K562 (cell line): ENCODE data around the gene CYBB. TPM values are rescaled to one million over a fixed set of nuclear protein-coding genes. Genes with fewer than 3 reads are reported as not detected.

ENCODE experiments used
- ATAC-seq: fragments of 200-7000 bp; cut with Tn5 transposase; 3 replicates; pipeline ENCODE4 v1.9.1; 2020; ENCODE audit warnings: moderate library complexity
- BruUV-seq: library from RNA; stranded (reverse); fragments of 400-500 nt; replicated peaks from 2 replicates; lab custom pipeline; 2021; lab: Mats Ljungman, UMichigan
- CTCF ChIA-PET: fragments of 300-600 bp; formaldehyde crosslinking; extraction: SDS; loops from one replicate; lab custom pipeline; 2021; ENCODE audit warnings: low intra/inter-chr PET ratio; lab: Yijun Ruan, JAX
- POLR2A ChIA-PET: fragments of 300-600, 350-650 bp; sonication (Branson Sonifier 250); formaldehyde crosslinking; extraction: SDS; loops from one replicate; lab custom pipeline; 2021; ENCODE audit warnings: antibody characterized with exemption, inconsistent platforms; lab: Yijun Ruan, JAX
- DNase-seq, 4 experiments: peaks; one replicate each; pipeline versions ENCODE4 v3.0.0 to v3.0.0-alpha.2; 2011 to 2018; ENCODE audit warnings: low spot score in 3 of 4, mixed read lengths in 3 of 4; ENCODE audit errors: extremely low read depth in 1 of 4
- FAIRE-seq: peaks from 2 replicates; lab custom pipeline; 2011; peaks lifted over from hg19 to GRCh38; lab: Jason Lieb, UNC
- H2AFZ ChIP-seq: 2 replicates; pipeline ENCODE4 v1.6.0; 2011; ENCODE audit warnings: low read depth, low read length, control low read depth, inconsistent platforms
- H3K27ac ChIP-seq: fragments of 200-600 bp; 3 replicates; pipeline ENCODE4 v1.8.0; 2011; ENCODE audit warnings: low read depth, mild to moderate bottlenecking, control low read depth, inconsistent platforms, low read length, moderate library complexity, mixed read lengths; ENCODE audit errors: extremely low read depth
- H3K27me3 ChIP-seq, 2 experiments: fragments of 300-600 bp in 1 of 2; 2 replicates in 1 of 2; 3 replicates in 1 of 2; pipeline versions ENCODE4 v1.6.0 to v1.8.0; 2011; ENCODE audit warnings: inconsistent platforms in 2 of 2, low read length in 2 of 2, mild to moderate bottlenecking in 1 of 2, mixed read lengths in 1 of 2, moderate library complexity in 1 of 2; ENCODE audit not compliant: control insufficient read depth in 2 of 2, insufficient read depth in 2 of 2
- H3K36me3 ChIP-seq: fragments of 300-600 bp; 3 replicates; pipeline ENCODE4 v1.8.0; 2011; ENCODE audit warnings: mild to moderate bottlenecking, low read length, inconsistent platforms; ENCODE audit not compliant: control insufficient read depth, insufficient read depth
- H3K4me1 ChIP-seq, 2 experiments: fragments of 200-600 bp in 1 of 2; replicated peaks in 1 of 2; 2 replicates in 1 of 2; 3 replicates in 1 of 2; pipeline versions ENCODE4 v1.5.1 to v1.8.0; 2011; ENCODE audit warnings: inconsistent platforms in 2 of 2, low read length in 2 of 2, mild to moderate bottlenecking in 1 of 2, mixed read lengths in 1 of 2, moderate library complexity in 1 of 2; ENCODE audit not compliant: control insufficient read depth in 2 of 2, insufficient read depth in 2 of 2
- H3K4me2 ChIP-seq: 2 replicates; pipeline ENCODE4 v1.6.1; 2011; ENCODE audit warnings: low read length, control low read depth, inconsistent platforms, mixed read lengths; ENCODE audit not compliant: insufficient read depth
- H3K4me3 ChIP-seq: fragments of 200-600 bp; sonication (generic), shearing (Covaris generic); 2 replicates; pipeline ENCODE4 v1.5.1; 2016; ENCODE audit warnings: control low read depth, inconsistent platforms
- H3K79me2 ChIP-seq: fragments of 200-600 bp; 3 replicates; pipeline ENCODE4 v1.8.0; 2011; ENCODE audit warnings: low read length, inconsistent platforms; ENCODE audit not compliant: control insufficient read depth, insufficient read depth
- H3K9ac ChIP-seq, 2 experiments: 2 replicates each; pipeline versions ENCODE4 v1.6.0 to v1.6.1; 2011; ENCODE audit warnings: low read depth in 2 of 2, low read length in 2 of 2, control low read depth in 1 of 2, inconsistent platforms in 1 of 2, mild to moderate bottlenecking in 1 of 2, mixed read lengths in 1 of 2; ENCODE audit not compliant: insufficient read depth in 1 of 2
- H3K9me1 ChIP-seq: one replicate; pipeline ENCODE4 v1.6.0; 2011; ENCODE audit warnings: inconsistent platforms, mild to moderate bottlenecking, low read length, moderate library complexity; ENCODE audit not compliant: control insufficient read depth, insufficient read depth
- H3K9me3 ChIP-seq: replicated peaks from 2 replicates; pipeline ENCODE4 v1.5.1; 2011; ENCODE audit warnings: low read depth, low read length, inconsistent platforms; ENCODE audit not compliant: control insufficient read depth, insufficient read depth
- H4K20me1 ChIP-seq: replicated peaks from 2 replicates; pipeline ENCODE4 v1.6.1; 2011; ENCODE audit warnings: low read length, inconsistent platforms, mixed read lengths; ENCODE audit not compliant: control insufficient read depth, insufficient read depth
- SRSF7 ChIP-seq: fragments of 200-400 bp; formaldehyde crosslinking; optimal IDR thresholded peaks from 2 replicates; pipeline ENCODE3; 2017; ENCODE audit warnings: mild to moderate bottlenecking, low read depth, low read length
- TSC22D4 ChIP-seq: fragments of 450-650 bp; IDR thresholded peaks from 2 replicates; pipeline ENCODE4 v1.6.1; 2016; ENCODE audit warnings: missing genetic modification characterization, missing biosample characterization, control low read depth
- WGBS: fragments of 100-300 bp; shearing (Covaris generic); methylation state at CpG from one replicate; pipeline ENCODE4 v1.1.6; 2016; ENCODE audit warnings: low coverage, mixed read lengths; ENCODE audit not compliant: insufficient coverage; ENCODE audit errors: missing lambda C conversion rate; 5-methylcytosine and 5-hydroxymethylcytosine counted together
- in situ Hi-C: fragments of 300-500 bp; cut with MboI; formaldehyde crosslinking; loops from 4 replicates; pipeline ENCODE4 v1.15.0; 2018; ENCODE audit warnings: inconsistent platforms, mixed read lengths
- intact Hi-C: fragments of 100-400 bp; cut with micrococcal nuclease; formaldehyde crosslinking; loops from 2 replicates; pipeline ENCODE4 v1.14.2; 2022
- polyA plus RNA-seq, 8 experiments: library from polyadenylated mRNA; depleted of rRNA in 4 of 8; stranded (reverse) in 5 of 8; unstranded in 3 of 8; fragments of >200 nt; fragmentation: Nextera tagmentation in 2 of 8; fragmentation: Illumina TruSeq in 1 of 8; extraction: Ambion mirVana in 2 of 8; extraction: Trizol in 1 of 8; gene quantifications; 2 replicates each; pipeline versions ENCODE4 v1.2.1 to v1.2.3, GENCODE V29; 2011 to 2014; ENCODE audit warnings: inconsistent platforms in 1 of 8, missing spikeins in 1 of 8
- total RNA-seq, 7 experiments: library from RNA; depleted of rRNA in 6 of 7; stranded (reverse); fragments of >200 nt in 6 of 7; fragmentation: Illumina TruSeq in 2 of 7; extraction: Trizol in 2 of 7; gene quantifications; 2 replicates each; pipeline versions ENCODE4 v1.2.1 to v1.2.3, GENCODE V29; 2011 to 2021; ENCODE audit warnings: low replicate concordance in 1 of 7
- TF ChIP-seq, protein P1 (sequence below), 2 experiments: fragments of 450-650 bp in 1 of 2; sonication (generic) in 1 of 2; formaldehyde crosslinking in 1 of 2; IDR thresholded peaks; 2 replicates each; pipeline versions ENCODE4 v1.7.1 to v1.9.0; 2016 to 2022; ENCODE audit warnings: inconsistent platforms in 1 of 2, mild to moderate bottlenecking in 1 of 2, missing genetic modification reagents in 1 of 2
- TF ChIP-seq, protein P2 (sequence below): fragments of 250-450 bp; sonication (Bioruptor Pico); IDR thresholded peaks from 2 replicates; pipeline ENCODE4 v1.8.0; 2022; ENCODE audit warnings: inconsistent platforms, mild to moderate bottlenecking, moderate library complexity, borderline replicate concordance

Gene CYBB
- total and polyA plus RNA-seq, 9 of the 15 experiments (the other 6 are each of a cell fraction or from before 2014, with no cell fraction given), result 0.25 to 1.3 (median 0.74) TPM

DNA sequence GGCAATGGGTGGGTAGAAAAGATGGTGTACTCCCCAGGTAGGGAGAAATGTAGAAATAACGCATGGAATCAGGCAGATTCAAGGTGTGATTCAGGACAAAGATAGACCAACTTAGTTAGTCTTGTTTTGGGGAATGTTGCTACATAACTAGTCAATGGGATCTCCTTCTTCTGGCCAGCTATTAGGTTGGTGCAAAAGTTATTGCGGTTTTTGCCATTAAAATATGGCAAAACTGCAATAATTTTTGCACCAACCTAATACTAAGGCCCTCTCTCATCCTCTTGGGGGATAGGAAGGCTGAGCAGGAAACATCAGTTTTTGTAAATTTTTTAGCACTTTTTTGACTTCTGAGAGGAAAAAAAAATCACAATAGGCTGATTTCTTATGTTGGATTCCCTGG lies 23.2 kb downstream of the CYBB start:
- no peak overlapping the region for H3K27ac ChIP-seq
- TF ChIP-seq, protein P1, sequence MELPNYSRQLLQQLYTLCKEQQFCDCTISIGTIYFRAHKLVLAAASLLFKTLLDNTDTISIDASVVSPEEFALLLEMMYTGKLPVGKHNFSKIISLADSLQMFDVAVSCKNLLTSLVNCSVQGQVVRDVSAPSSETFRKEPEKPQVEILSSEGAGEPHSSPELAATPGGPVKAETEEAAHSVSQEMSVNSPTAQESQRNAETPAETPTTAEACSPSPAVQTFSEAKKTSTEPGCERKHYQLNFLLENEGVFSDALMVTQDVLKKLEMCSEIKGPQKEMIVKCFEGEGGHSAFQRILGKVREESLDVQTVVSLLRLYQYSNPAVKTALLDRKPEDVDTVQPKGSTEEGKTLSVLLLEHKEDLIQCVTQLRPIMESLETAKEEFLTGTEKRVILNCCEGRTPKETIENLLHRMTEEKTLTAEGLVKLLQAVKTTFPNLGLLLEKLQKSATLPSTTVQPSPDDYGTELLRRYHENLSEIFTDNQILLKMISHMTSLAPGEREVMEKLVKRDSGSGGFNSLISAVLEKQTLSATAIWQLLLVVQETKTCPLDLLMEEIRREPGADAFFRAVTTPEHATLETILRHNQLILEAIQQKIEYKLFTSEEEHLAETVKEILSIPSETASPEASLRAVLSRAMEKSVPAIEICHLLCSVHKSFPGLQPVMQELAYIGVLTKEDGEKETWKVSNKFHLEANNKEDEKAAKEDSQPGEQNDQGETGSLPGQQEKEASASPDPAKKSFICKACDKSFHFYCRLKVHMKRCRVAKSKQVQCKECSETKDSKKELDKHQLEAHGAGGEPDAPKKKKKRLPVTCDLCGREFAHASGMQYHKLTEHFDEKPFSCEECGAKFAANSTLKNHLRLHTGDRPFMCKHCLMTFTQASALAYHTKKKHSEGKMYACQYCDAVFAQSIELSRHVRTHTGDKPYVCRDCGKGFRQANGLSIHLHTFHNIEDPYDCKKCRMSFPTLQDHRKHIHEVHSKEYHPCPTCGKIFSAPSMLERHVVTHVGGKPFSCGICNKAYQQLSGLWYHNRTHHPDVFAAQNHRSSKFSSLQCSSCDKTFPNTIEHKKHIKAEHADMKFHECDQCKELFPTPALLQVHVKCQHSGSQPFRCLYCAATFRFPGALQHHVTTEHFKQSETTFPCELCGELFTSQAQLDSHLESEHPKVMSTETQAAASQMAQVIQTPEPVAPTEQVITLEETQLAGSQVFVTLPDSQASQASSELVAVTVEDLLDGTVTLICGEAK (IDR thresholded peaks at IDR 0.05), result peak; percentile 61
- TF ChIP-seq, protein P1 (CRISPR knock-in tag; IDR thresholded peaks at IDR 0.05), result no peak
- TF ChIP-seq TSC22D4 (tag) (no peak), SRSF7 (no peak)
- TF ChIP-seq, protein P2, sequence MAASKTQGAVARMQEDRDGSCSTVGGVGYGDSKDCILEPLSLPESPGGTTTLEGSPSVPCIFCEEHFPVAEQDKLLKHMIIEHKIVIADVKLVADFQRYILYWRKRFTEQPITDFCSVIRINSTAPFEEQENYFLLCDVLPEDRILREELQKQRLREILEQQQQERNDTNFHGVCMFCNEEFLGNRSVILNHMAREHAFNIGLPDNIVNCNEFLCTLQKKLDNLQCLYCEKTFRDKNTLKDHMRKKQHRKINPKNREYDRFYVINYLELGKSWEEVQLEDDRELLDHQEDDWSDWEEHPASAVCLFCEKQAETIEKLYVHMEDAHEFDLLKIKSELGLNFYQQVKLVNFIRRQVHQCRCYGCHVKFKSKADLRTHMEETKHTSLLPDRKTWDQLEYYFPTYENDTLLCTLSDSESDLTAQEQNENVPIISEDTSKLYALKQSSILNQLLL, result no peak
- TF ChIP-seq, all 486 proteins: peak for 1
- no peaks in the 10 kb centered on the region for H4K20me1 ChIP-seq
- no peak overlapping the region for H3K4me2 ChIP-seq
- ChIA-PET CTCF (no interaction called here), POLR2A (no interaction called here)
- FAIRE-seq (no peak), ATAC-seq (no peak), DNase-seq (no peak)
- H3K4me3 ChIP-seq, result no peak overlapping the region
- H3K36me3 ChIP-seq, result no peaks in the 10 kb centered on the region
- no peaks in the 10 kb centered on the region for H3K9me1 ChIP-seq
- intact Hi-C loops, result no loop called here
- in situ Hi-C loops, result no loop called here
- H3K9me3 ChIP-seq, result no peaks in the 10 kb centered on the region
- H3K4me1 ChIP-seq, result no peaks in the 10 kb centered on the region
- no peaks in the 10 kb centered on the region for H3K27me3 ChIP-seq
- BruUV-seq, result no TSS peak
- no peak overlapping the region for H2AFZ ChIP-seq
- H3K9ac ChIP-seq, result no peak overlapping the region
- H3K79me2 ChIP-seq, result no peaks in the 10 kb centered on the region
- WGBS, result 27% methylated on average over 2 of the region's 2 CpGs
